Stomach smooth muscle (tissue), 2 donors: ENCODE results near the gene IGF1.

ENCODE experiments used
- H3K27ac ChIP-seq: one replicate; pipeline ENCODE4 v1.7.0; 2013; ENCODE audit warnings: mild to moderate bottlenecking, low read length, inconsistent platforms
- H3K27me3 ChIP-seq, 2 donors: one replicate each; pipeline ENCODE4 v1.7.0; 2013; ENCODE audit warnings: low read length in 2 of 2; ENCODE audit not compliant: insufficient read depth in 2 of 2, control insufficient read depth in 1 of 2
- H3K36me3 ChIP-seq, 2 donors: one replicate each; pipeline ENCODE4 v1.7.0; 2013; ENCODE audit warnings: low read length in 2 of 2; ENCODE audit not compliant: control insufficient read depth in 2 of 2, insufficient read depth in 2 of 2
- H3K4me1 ChIP-seq: one replicate; pipeline ENCODE4 v1.7.0; 2013; ENCODE audit warnings: low read length; ENCODE audit not compliant: control insufficient read depth, insufficient read depth
- H3K4me3 ChIP-seq, 2 donors: one replicate each; pipeline ENCODE4 v1.7.0; 2013; ENCODE audit warnings: low read length in 2 of 2
- H3K9ac ChIP-seq, 2 donors: one replicate each; pipeline ENCODE4 v1.7.0; 2013; ENCODE audit warnings: low read length in 2 of 2, mild to moderate bottlenecking in 1 of 2
- H3K9me3 ChIP-seq, 2 donors: one replicate each; pipeline ENCODE4 v1.7.0; 2013; ENCODE audit warnings: low read length in 2 of 2; ENCODE audit not compliant: control insufficient read depth in 2 of 2
- donor health status: healthy.
- donor health status: Pancreatic carcinoma.

Gene IGF1

GRCh38 chr12:102351322-102351721 lies 129.0 kb downstream of the IGF1 start:
- H3K4me3 ChIP-seq = no peak overlapping the region
- H3K27ac ChIP-seq = no peak overlapping the region
- H3K27me3 ChIP-seq = no peaks in the 10 kb centered on the region
- no peak overlapping the region for H3K9ac ChIP-seq
- H3K4me1 ChIP-seq = no peaks in the 10 kb centered on the region
- H3K9me3 ChIP-seq = no peaks in the 10 kb centered on the region
- H3K36me3 ChIP-seq = no peaks in the 10 kb centered on the region

- Histone ChIP-seq H3K27me3 (no peaks in the 10 kb centered on the region), H3K36me3 (no peaks in the 10 kb centered on the region), H3K9ac (no peak overlapping the region), H3K9me3 (peaks cover 0 to 2% of the 10 kb centered on the region in 2 donors), H3K4me1 (no peaks in the 10 kb centered on the region), H3K4me3 (no peak overlapping the region), H3K27ac (no peak overlapping the region)
These were observed 130.3 kb downstream of the IGF1 start for GRCh38 chr12:102350070-102350469.

GRCh38 chr12:102349079-102349478 lies 131.3 kb downstream of the IGF1 start:
- H3K4me1 ChIP-seq = no peaks in the 10 kb centered on the region
- H3K27ac ChIP-seq = no peak overlapping the region
- H3K9me3 ChIP-seq = peaks cover 0 to 2% of the 10 kb centered on the region in 2 donors
- H3K9ac ChIP-seq = no peak overlapping the region
- no peaks in the 10 kb centered on the region for H3K36me3 ChIP-seq
- H3K4me3 ChIP-seq = no peak overlapping the region
- H3K27me3 ChIP-seq = no peaks in the 10 kb centered on the region

GRCh38 chr12:102347811-102348210 lies 132.6 kb downstream of the IGF1 start:
- Histone ChIP-seq H3K27ac (no peak overlapping the region), H3K9ac (no peak overlapping the region), H3K4me3 (no peak overlapping the region), H3K9me3 (peaks cover 0 to 2% of the 10 kb centered on the region in 2 donors), H3K27me3 (no peaks in the 10 kb centered on the region), H3K36me3 (no peaks in the 10 kb centered on the region), H3K4me1 (no peaks in the 10 kb centered on the region)
